GM12872 (cell line): ENCODE results near the gene PLP2.
A peak's percentile ranks its signal among the peaks of the same experiment; 100 is the strongest.

Experiments
- CTCF ChIP-seq: IDR thresholded peaks from 3 replicates; pipeline ENCODE4 v1.5.1; 2011; ENCODE audit warnings: low read depth, mild to moderate bottlenecking, low read length, moderate library complexity; ENCODE audit not compliant: insufficient read depth

PLP2 gene

GRCh38 chrX:49177873-49178480 lies 6.3 kb downstream of the PLP2 start:
- TF ChIP-seq CTCF, result no peak

GRCh38 chrX:49178537-49178936 lies 6.8 kb downstream of the PLP2 start:
- TF ChIP-seq CTCF, result no peak

GRCh38 chrX:49179358-49179757 lies 7.7 kb downstream of the PLP2 start:
- TF ChIP-seq CTCF, result no peak

DNA sequence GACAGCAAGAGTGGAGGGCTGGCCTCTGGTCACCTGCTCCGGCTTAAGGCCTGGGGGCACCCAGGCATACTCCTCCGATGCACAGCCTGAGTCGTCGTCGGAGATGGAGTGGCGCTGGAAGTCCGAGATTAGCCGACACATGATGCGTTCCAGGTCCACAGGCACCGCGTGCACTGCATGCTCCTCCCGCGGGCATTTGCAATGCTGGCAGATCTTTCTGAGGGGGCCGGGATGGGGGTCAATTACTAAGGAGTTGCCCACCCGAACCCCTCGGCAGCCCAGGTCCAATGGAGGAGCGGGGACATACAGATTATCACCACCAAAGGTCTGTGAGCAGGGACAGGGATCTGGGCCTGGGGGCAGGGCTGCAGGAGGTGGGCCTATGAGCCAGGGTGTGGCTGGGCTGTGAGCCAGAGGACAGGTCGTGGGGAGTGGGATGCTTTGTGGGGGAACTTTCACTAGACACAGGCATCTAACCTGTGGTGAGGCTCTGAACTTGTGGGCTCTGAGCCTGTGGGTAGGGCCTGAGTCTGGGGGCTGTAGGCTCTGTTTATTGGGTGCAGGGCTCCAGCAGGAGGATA lies 12.1 kb downstream of the PLP2 start:
- no peak for TF ChIP-seq CTCF

GRCh38 chrX:49184294-49185281 lies 12.9 kb downstream of the PLP2 start:
- no peak for TF ChIP-seq CTCF

GRCh38 chrX:49186125-49187027 lies 14.7 kb downstream of the PLP2 start, which contains the start of gene PRICKLE3:
PRICKLE3 (minus strand) TSS chrX:49186373; CDS start chrX:49186297, 76 bp downstream.
- peak; percentile 38; the same call in 2 of the 3 replicates for TF ChIP-seq CTCF

DNA sequence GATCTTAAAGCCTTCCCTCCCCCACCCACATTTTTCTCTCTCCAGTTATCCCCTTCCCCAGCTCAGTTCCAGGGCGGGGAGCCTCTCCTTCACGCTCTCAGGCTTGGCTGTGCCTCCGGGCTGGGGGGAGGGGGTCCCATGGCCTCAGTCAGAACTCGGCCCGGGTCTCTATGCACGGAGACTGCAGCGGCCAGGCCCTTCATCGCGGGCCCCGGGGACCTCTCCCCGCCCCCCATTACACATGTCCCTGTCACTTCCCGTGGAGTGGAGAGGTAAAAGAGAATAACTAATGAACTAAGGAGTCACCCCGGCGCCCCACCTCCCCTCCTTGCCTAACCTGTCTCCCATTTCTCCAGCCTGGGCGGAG lies 15.3 kb downstream of the PLP2 start:
- TF ChIP-seq CTCF, result no peak
